A549 (cell line): ENCODE measurements around the gene SIRT3.

Experiments
- CBX2 ChIP-seq: fragments of 200-600 bp; sonication (generic); IDR thresholded peaks from 2 replicates; pipeline ENCODE4 v1.6.1; 2016; ENCODE audit warnings: low read depth, mild to moderate bottlenecking, borderline replicate concordance
- E2F6 ChIP-seq: IDR thresholded peaks from 2 replicates; pipeline ENCODE4 v1.6.1; 2012; ENCODE audit warnings: low read depth, borderline replicate concordance
- ESRRA ChIP-seq: fragments of 150-350 bp; IDR thresholded peaks from 2 replicates; pipeline ENCODE4 v1.6.1; 2014; ENCODE audit warnings: mild to moderate bottlenecking, low read length, borderline replicate concordance
- POLR2A ChIP-seq: IDR thresholded peaks from 2 replicates; pipeline ENCODE4 v1.6.1; 2012; ENCODE audit warnings: mild to moderate bottlenecking, low read length
- RAD21 ChIP-seq, 2 experiments: fragments of >200 bp in 1 of 2; sonication (Bioruptor Twin) in 1 of 2; formaldehyde crosslinking in 1 of 2; IDR thresholded peaks in 1 of 2; conservative IDR thresholded peaks in 1 of 2; 2 replicates in 1 of 2; 3 replicates in 1 of 2; pipeline ENCODE4 v1.6.1; 2012 to 2018; ENCODE audit warnings: inconsistent platforms in 1 of 2
- TF ChIP-seq, protein P1 (sequence below): fragments of >200 bp; sonication (Bioruptor Twin); formaldehyde crosslinking; IDR thresholded peaks from 3 replicates; pipeline ENCODE4 v1.5.1; 2016

- TF ChIP-seq, protein P1, sequence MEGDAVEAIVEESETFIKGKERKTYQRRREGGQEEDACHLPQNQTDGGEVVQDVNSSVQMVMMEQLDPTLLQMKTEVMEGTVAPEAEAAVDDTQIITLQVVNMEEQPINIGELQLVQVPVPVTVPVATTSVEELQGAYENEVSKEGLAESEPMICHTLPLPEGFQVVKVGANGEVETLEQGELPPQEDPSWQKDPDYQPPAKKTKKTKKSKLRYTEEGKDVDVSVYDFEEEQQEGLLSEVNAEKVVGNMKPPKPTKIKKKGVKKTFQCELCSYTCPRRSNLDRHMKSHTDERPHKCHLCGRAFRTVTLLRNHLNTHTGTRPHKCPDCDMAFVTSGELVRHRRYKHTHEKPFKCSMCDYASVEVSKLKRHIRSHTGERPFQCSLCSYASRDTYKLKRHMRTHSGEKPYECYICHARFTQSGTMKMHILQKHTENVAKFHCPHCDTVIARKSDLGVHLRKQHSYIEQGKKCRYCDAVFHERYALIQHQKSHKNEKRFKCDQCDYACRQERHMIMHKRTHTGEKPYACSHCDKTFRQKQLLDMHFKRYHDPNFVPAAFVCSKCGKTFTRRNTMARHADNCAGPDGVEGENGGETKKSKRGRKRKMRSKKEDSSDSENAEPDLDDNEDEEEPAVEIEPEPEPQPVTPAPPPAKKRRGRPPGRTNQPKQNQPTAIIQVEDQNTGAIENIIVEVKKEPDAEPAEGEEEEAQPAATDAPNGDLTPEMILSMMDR, result no peak
- TF ChIP-seq POLR2A (no peak), CBX2 (no peak), RAD21 (conservative IDR thresholded peaks at IDR 0.05 in 1 of 2, IDR thresholded peaks at IDR 0.05 in 1 of 2) (no peak), ESRRA (no peak), E2F6 (no peak)
Measured at GRCh38 chr11:272195-272930, 36.2 kb upstream of the SIRT3 start.
